Sigmoid colon (tissue), 7 donors: ENCODE data around the gene CD24. TPM values are rescaled to one million over a fixed set of nuclear protein-coding genes. Genes with fewer than 3 reads are reported as not detected.
"Not testable (repeated sequence)": the region's sequence is repeated elsewhere in the genome, so short reads cannot be mapped to it uniquely, and the experiment has no call there.

ENCODE experiments used
- DNase-seq: peaks from one replicate; pipeline ENCODE4 v3.0.0-alpha.2; 2019
- H3K27ac ChIP-seq, 4 donors: fragments of 200-600 bp; sonication (generic); one replicate each; pipeline ENCODE4 v1.5.1; 2016 to 2019; ENCODE audit warnings: mild to moderate bottlenecking in 1 of 4
- H3K27me3 ChIP-seq, 3 donors: fragments of 200-600 bp; sonication (generic); one replicate each; pipeline ENCODE4 v1.5.1; 2019; ENCODE audit warnings: mild to moderate bottlenecking in 1 of 3
- H3K36me3 ChIP-seq, 4 donors: fragments of 200-600 bp; sonication (generic); one replicate each; pipeline ENCODE4 v1.5.1; 2016 to 2019
- H3K4me1 ChIP-seq, 4 donors: fragments of 200-600 bp; sonication (generic); one replicate each; pipeline ENCODE4 v1.5.1; 2017 to 2019
- H3K4me3 ChIP-seq, 4 donors: fragments of 200-600 bp; sonication (generic); one replicate each; pipeline ENCODE4 v1.5.1; 2017 to 2019; ENCODE audit warnings: mild to moderate bottlenecking in 2 of 4, moderate library complexity in 1 of 4
- H3K9me3 ChIP-seq, 4 donors: fragments of 200-600 bp in 3 of 4; sonication (generic) in 3 of 4; one replicate each; pipeline versions ENCODE4 v1.5.1 to v1.6.1; 2013 to 2019
- CTCF ChIP-seq, 4 experiments: fragments of 450-650 bp in 3 of 4; fragments of 200-600 bp in 1 of 4; IDR thresholded peaks; one replicate each; pipeline ENCODE4 v1.5.1; 2016 to 2019; ENCODE audit warnings: antibody characterized with exemption in 4 of 4, mild to moderate bottlenecking in 3 of 4, moderate library complexity in 2 of 4
- EP300 ChIP-seq, 4 donors: sonication (generic); formaldehyde crosslinking; IDR thresholded peaks; one replicate each; pipeline ENCODE4 v1.6.1; 2017; ENCODE audit warnings: antibody characterized with exemption in 4 of 4
- POLR2A ChIP-seq, 2 donors: fragments of 450-650 bp; IDR thresholded peaks; one replicate each; pipeline ENCODE4 v1.6.1; 2016; ENCODE audit warnings: antibody characterized with exemption in 2 of 2, mild to moderate bottlenecking in 2 of 2, moderate library complexity in 2 of 2
- POLR2AphosphoS5 ChIP-seq, 4 donors: sonication (generic); formaldehyde crosslinking; IDR thresholded peaks; one replicate each; pipeline ENCODE4 v1.6.1; 2017; ENCODE audit warnings: antibody characterized with exemption in 4 of 4
- WGBS, 2 donors: extraction: QIAGEN DNeasy Blood & Tissue Kit; methylation state at CpG; one replicate each; pipeline ENCODE4 v1.1.7; 2013; 5-methylcytosine and 5-hydroxymethylcytosine counted together
- intact Hi-C: fragments of 100-400 bp; cut with DNase I; formaldehyde crosslinking; loops from one replicate; pipeline ENCODE4 v1.15.1; 2023
- polyA plus RNA-seq, 3 donors: library from polyadenylated mRNA; stranded (reverse); fragments of 200-250 nt; gene quantifications; one replicate each; pipeline ENCODE4 v1.2.3, GENCODE V29; 2013
- total RNA-seq, 4 donors: library from RNA; depleted of rRNA; stranded (reverse); fragments of >200 nt; gene quantifications; one replicate each; pipeline ENCODE4 v1.1.0, GENCODE V29; 2016
- donor health status: healthy with polysubstance abuse.
- donor health status: Bipolar disorder and iron deficiency.
- donor health status: healthy.

Gene CD24
- total and polyA plus RNA-seq, 7 donors, result 1.2 to 1,379 (median 13.2) TPM

- intact Hi-C loops, result no loop called here
- no peaks in the 10 kb centered on the region for H3K9me3 ChIP-seq
- WGBS, 2 donors, result 57 to 77% methylated on average over 2 of the region's 2 CpGs
- TF ChIP-seq EP300 (IDR thresholded peaks at IDR 0.05) (no peak), POLR2AphosphoS5 (IDR thresholded peaks at IDR 0.05) (no peak), POLR2A (IDR thresholded peaks at IDR 0.05) (no peak), CTCF (IDR thresholded peaks at IDR 0.05) (no peak)
- H3K4me3 ChIP-seq, result no peak overlapping the region
- H3K36me3 ChIP-seq, result no peaks in the 10 kb centered on the region
- H3K27ac ChIP-seq, result no peak overlapping the region
- H3K27me3 ChIP-seq, result no peaks in the 10 kb centered on the region
- H3K4me1 ChIP-seq, result no peaks in the 10 kb centered on the region
- DNase-seq, result no peak
Measured at GRCh38 chr6:107009499-107009898, 35.0 kb upstream of the CD24 start.

- Histone ChIP-seq H3K4me1 (no peaks in the 10 kb centered on the region), H3K36me3 (no peaks in the 10 kb centered on the region), H3K4me3 (no peak overlapping the region), H3K9me3 (no peaks in the 10 kb centered on the region), H3K27ac (no peak overlapping the region), H3K27me3 (no peaks in the 10 kb centered on the region)
- no peak for DNase-seq
- intact Hi-C loops, result no loop called here
- TF ChIP-seq POLR2AphosphoS5 (IDR thresholded peaks at IDR 0.05) (no peak), CTCF (IDR thresholded peaks at IDR 0.05) (peak in 2 of 4 experiments; percentile 22 to 31)
- 44 to 48% methylated on average over 10 of the region's 10 CpGs for WGBS, 2 donors
Measured at GRCh38 chr6:106997392-106998158, 23.0 kb upstream of the CD24 start.

GRCh38 chr6:106995640-106996039 lies 21.1 kb upstream of the CD24 start:
- Histone ChIP-seq H3K27me3 (no peaks in the 10 kb centered on the region), H3K36me3 (no peaks in the 10 kb centered on the region), H3K4me1 (no peaks in the 10 kb centered on the region), H3K9me3 (no peaks in the 10 kb centered on the region), H3K27ac (no peak overlapping the region), H3K4me3 (no peak overlapping the region)
- DNase-seq, result no peak
- intact Hi-C loops, result no loop called here
- 97 to 98% methylated on average over 3 of the region's 3 CpGs for WGBS, 2 donors
- no peak for TF ChIP-seq POLR2AphosphoS5 (IDR thresholded peaks at IDR 0.05)
- TF ChIP-seq CTCF (IDR thresholded peaks at IDR 0.05), result no peak
- no peak for TF ChIP-seq EP300 (IDR thresholded peaks at IDR 0.05)

- H3K27me3 ChIP-seq, intact Hi-C loops, H3K4me1 ChIP-seq, H3K4me3 ChIP-seq, H3K27ac ChIP-seq, H3K36me3 ChIP-seq, DNase-seq, H3K9me3 ChIP-seq: not testable (repeated sequence)
- 66 to 73% methylated on average over 3 of the region's 3 CpGs for WGBS, 2 donors
Measured at GRCh38 chr6:106989737-106990136, 15.2 kb upstream of the CD24 start.

- intact Hi-C loops, result no loop called here
- WGBS, 2 donors, result 72 to 90% methylated on average over 3 of the region's 3 CpGs
- H3K27ac ChIP-seq, result no peak overlapping the region
- no peaks in the 10 kb centered on the region for H3K9me3 ChIP-seq
- no peak overlapping the region for H3K4me3 ChIP-seq
- peaks cover 0 to 6% (median 0%) of the 10 kb centered on the region in 3 donors for H3K27me3 ChIP-seq
- no peaks in the 10 kb centered on the region for H3K36me3 ChIP-seq
- TF ChIP-seq EP300 (IDR thresholded peaks at IDR 0.05), result no peak
- no peak for TF ChIP-seq POLR2A (IDR thresholded peaks at IDR 0.05)
- TF ChIP-seq CTCF (IDR thresholded peaks at IDR 0.05), result no peak
- no peak for TF ChIP-seq POLR2AphosphoS5 (IDR thresholded peaks at IDR 0.05)
- no peak for DNase-seq
- H3K4me1 ChIP-seq, result no peaks in the 10 kb centered on the region
Measured at GRCh38 chr6:106988664-106989063, 14.1 kb upstream of the CD24 start.
